Kidney capillary endothelial cell (primary cell): ENCODE results near the gene SLC6A1.

Experiments used
- DNase-seq: peaks from one replicate; pipeline ENCODE4 v3.0.0-alpha.2; 2018; ENCODE audit warnings: low spot score

Gene SLC6A1

DNA sequence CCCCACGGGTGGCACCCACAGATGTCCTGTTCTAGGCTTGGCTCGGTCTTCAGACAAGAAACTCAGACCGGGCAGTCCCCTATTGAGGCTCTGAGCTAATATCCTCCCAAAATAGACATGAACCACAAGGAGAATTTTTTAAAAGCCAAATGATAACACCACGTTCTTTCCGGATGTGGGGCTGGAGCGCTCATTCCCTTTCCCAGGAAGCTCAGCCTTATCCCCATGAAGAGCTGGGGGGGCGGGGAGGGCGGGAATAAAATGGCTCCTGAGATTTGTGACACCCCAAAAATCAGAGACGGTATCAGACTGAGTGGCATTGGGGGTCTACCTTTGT is 1.1 kb downstream of the SLC6A1 start:
- no peak for DNase-seq

DNA sequence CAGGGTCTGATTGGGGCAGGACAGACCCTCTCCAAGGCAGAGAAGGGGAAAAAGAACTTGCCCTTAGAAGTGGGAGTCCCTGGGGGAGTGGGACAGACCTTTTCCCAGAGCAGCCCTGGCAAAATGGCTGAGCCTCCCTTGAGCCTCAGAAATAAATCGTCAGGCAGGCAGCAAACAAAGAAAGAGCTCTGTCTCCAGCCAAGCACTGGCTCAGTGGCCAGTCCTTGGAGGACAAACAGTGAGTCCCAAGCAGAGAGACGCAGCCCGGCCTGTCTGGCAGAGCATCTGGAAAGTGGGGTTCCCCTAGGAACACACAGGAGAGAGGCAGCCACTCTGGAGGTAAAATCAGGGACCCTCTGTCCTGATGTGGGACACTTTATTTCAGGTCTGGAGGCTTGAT is 1.8 kb downstream of the SLC6A1 start:
- no peak for DNase-seq

DNA sequence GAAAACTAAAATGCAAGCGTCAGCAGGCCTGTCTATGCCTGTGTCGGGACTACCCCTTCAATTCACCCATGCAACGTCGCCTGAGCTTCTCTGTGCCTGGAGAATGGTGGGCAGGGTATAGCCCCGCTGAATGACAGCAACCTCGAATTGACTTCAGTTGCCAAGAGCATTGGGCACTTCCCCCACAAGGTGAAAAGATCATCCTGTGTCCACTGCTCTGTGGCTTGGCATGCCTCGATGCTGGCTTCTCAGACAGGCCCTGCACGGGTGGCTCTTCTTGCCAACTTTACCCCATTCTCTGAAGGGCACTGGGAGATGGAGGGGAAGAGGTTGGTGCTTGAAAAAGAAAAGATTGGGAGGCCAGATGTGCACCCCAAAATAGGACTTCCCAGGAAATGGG is 3.3 kb downstream of the SLC6A1 start:
- no peak for DNase-seq

DNA sequence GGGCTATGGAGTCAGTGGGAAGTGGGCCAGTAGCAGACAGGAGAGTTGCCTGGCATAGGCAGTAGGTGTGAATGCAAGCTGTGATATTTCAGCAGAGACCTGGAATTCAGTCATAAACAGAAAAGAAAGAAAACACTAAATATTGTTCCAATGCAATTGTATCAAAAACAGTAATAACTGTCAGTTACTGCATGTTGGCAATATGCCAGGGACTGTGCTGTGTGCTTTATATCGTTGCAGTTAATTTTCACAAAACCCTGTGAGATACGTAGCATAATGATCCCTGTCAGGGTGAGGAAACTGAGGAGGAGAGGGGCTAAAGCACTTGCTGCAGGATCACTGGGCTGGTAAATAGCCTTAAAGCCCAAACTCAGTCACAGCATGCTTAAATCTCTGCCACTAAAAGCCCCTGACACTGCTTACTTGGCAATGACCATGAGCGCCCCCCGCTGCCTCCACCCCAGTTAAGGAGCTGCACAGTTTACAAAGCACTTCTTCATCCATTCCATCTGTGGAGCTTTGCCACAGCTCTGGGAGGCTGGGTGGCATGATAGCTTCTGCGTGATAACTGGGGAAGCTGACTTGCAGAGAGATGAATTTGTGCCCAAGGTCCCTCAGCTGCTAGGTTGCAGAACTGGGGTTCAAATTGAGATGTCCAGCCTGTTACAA is 3.9 kb downstream of the SLC6A1 start:
- DNase-seq = no peak

DNA sequence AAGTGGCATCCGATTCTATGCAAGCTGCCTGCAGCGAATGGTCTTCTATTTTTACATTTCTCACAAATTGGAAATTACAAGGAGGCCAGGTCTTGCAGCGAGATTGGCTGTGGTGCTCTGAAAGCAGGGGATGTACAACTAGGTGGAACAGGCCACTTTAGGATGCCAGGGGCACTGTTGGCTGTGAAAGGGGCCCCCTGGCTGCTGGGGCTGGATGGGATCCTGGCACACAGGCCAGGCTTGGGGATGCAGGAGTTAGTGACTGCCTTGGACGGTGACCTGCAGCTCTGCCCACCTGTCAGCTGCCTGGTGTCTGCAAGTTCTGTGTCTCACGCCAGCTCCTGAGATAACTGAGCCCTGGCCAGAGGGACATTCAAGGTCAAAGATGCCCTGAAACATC is 4.6 kb downstream of the SLC6A1 start:
- DNase-seq = no peak

DNA sequence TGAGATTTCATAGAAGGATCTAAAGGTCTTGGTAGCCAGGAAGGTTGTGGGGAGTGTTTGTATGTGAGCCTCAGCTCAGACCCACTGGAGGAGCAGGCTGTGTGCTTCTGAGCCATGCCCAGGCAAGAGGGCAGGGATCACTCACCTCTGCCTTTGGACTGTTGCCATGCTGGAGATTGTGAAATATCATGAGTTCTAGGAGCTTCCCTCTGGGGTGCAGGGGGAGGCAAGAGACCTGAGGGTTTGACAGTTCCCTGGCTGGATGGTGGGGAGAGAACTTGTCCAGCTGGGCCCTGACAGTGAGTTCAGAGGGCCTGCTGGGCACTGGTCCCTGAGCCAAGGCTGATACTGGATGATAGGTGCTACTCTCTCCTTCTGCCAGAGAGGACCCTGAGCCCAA is 6.0 kb downstream of the SLC6A1 start:
- no peak for DNase-seq

DNA sequence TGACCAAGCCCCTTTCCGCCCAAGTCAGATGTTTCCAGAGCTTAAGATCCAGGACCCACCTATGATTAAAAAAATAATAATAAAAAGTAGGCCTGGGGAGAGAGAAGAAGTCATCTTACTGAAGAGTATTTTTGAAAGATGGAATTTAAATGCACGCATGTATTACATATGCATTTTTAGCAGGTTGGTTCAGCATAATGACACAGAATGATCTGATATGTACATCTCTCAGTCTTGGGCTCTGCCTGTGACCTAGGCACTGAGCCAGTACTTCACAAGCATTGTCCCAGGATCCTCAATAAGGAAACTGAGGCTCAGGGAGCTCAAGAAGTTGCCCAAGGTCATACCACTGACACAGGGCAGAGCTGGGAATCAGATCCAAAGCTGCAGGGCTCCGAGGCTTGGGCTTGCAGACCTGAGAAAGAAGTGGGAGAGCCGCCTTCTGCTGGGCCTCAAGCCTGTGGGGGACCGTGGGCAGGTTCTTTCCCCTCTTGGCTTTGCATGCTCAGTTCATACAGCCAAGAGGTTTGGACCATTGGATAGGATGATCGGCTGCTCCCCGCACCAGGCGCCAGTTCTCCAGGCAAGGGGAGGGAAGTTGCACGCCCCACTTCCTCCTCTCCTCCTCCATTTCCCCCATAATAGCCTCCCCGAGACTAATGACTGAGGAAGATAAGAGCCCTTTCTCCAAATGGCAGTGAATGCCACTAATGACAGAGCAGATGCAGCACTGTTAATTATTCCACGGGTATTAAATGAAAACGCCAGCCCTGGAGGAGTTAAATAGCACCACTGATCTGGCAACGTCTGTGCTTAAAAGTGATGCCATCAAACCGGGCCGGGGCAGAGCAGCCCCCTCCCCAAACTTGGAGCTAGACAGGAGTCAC is 6.9 kb downstream of the SLC6A1 start:
- no peak for DNase-seq

DNA sequence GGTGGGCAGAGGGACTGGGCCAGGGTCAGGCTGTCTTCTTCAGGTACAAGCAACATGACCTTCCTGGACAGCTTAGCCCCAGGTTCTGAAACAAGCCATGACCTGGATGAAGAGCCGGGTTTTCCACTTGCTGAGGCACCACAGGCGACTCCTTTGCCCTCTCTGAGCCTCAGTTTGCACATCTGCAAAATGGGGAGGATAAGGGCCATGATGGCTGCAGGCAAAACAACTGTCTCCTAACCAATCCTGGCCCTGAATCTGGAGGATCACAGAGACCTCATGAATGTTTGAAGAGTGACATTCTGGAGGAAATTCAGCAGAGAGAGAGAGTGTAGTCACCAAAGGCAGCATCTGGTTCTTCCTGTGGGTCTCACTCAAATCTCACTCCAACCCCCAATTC is 8.0 kb downstream of the SLC6A1 start:
- DNase-seq = no peak

DNA sequence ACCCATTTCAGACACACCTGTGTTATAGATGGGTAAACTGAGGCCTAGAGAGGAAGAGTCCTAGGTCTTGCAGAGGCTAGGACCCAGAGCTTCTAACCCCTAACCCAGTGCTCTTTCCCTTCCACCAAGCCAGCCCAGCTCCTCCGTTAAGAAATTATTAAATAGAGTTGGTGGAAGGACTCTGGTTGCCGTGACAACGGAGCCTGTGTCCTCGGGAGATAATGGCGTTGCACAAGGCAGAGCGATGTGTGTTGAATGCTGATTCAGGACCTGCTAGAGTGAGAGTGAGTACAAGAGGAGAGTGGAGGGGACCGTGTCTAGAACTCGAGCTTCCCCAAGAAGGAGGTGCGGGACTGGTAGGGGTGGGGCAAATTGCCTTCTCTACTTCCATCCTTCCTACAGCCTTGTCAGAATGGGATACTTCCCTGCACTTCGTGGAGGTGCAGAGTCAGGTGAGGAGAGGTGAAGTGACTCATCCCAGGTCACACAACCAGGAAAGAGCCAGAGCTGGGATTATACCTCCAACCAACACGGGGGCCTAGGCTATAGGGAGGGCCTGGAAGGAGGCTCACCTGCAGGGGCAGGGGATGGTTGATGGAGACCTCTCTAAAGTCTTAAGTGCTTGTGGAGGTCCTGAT is 8.6 kb downstream of the SLC6A1 start:
- no peak for DNase-seq

DNA sequence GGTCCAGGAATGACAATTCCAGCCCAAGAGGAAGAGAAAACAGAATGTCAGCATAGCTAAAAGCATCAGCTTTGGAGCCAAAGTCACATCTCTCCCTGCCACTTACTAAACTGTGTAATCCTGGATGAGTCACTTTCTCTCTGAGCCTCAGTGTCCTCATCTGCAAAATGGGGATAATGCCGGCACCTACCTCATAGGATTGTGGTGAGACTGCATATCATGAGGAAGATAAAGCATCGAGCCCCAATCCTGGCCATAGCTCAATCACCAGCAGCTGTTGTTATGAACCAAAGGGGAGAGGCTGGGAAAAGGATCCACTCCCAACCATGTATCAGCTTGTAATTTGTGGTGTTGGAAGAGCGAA is 9.1 kb downstream of the SLC6A1 start:
- no peak for DNase-seq

DNA sequence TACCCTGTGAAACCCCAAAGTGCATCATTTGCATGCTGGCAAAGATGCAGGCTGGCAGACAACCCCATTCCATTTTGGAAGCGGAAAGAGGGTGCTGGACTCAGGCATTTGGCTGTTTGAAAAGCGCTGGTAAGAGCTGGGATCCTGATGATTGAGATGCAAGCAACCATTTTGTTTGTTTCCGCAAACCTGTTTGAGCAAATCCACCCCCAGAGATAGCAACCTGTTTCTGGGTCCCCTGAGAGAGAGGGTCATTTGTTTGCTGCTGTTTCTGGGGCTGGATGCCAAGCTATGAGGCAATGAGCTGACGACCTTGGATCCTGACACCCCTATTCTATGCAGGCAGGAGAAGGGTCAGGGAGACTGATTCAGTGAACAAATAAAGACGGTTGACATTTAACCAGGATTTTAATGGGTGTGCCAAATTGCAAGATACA is 9.8 kb downstream of the SLC6A1 start:
- no peak for DNase-seq

DNA sequence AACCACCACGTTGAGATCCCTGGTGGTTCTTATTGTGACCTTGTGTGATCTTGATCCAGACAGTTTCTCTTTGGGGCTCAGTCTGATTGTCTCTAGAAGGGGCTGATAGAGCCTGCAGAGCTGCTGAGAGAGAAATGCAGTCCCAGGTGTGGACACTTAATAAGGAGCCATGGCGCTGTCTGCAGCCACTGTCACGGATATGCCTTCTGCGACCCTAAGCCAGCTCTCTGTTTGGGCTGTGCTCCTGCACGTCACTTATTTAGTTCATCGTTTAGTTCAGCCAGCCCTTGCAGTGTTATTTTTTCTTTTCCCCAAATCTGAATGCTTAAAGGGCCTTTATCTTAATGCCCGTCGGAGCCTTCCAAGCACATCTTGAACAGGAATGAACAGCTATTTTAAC is 12.0 kb downstream of the SLC6A1 start:
- DNase-seq = no peak

DNA sequence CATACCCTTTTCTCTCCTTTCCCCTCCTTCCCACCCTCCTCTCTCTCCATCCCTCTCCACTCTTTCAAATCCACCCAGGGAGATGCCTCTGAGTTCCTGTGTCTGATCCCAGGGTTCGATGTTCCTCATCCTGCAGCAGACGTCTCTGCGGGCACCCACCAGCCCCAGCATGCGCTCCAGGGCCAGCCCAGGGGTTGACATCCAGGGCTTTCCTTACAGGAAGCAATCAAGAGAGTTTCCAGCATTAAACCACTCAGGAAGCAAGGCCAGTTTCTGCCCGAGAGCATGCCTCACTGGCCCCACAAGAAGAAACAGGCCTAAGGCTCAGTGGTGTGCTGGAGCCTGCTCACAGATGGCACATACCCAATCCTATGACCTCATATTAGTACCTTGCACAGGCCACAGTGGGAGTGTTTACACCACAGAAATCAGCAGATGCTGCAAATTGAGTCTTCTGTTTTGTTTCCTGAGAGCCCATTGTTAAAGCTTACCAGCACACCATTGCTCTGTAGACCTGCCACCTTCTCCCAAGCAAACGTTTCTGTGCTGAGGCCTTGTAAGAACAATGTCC is 13.2 kb downstream of the SLC6A1 start:
- no peak for DNase-seq

DNA sequence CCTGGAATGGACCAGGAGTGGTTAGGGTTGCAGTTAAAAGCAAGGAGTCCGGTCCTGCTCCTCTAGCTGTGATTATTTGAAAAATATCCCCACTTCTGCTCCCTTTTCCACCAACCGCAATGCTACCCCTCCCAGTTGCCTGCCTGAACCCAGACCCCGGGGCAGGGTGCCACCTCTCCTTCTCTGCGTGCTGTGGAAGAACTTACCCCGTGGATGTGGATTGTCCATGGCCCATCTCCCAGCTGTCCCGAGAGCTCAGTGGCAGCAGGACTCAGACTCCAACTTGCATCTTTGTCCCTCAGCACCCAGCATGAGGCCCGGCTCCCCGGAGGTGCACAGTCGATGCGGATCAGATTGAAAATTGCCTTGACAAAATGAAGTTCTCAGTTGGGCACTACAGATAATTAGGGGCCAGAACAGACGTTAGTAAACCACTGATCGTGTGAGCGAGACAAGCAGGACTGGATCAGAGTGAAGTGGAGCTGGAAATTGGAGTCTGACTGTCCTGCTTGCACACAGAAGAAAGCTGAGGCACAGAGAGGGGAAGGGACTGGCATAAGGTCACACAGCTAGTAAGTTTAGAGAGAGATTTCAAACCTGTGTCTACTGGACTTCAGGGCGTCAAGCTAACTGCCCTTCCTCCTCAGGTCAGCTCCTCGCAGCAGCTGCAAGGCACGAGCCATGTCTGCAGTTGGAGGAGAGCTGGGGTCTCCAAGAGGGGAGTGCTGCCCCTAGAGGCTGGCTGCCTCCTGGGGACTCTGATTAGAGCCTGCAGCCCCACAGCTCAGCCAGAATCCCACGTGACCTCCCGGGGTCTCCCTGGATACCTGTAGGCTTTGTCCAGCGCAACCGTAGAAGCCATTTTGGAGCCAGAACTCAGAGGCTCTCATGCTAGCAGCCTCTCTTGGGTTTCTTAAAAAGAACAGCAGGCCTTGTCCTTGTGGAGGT is 14.7 kb downstream of the SLC6A1 start:
- DNase-seq = no peak

DNA sequence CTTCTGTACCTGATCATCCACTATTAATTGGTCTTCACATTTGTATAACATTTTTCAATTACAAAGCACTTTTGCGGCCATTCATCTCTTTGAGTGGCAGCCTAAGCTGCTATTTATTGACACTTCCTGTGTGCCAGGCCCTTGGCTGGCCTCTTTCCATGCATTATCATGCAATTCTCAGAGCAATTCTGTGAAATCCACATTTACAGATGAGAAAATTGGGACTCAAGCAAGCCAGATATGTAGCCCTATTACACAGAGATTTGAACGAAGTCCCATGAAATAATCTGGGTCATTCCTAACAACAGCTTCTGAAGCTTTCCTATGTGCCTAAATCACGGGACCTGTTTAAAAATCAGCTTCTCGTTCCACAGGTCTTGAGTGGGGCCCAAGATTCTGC is 17.4 kb downstream of the SLC6A1 start:
- DNase-seq = no peak

DNA sequence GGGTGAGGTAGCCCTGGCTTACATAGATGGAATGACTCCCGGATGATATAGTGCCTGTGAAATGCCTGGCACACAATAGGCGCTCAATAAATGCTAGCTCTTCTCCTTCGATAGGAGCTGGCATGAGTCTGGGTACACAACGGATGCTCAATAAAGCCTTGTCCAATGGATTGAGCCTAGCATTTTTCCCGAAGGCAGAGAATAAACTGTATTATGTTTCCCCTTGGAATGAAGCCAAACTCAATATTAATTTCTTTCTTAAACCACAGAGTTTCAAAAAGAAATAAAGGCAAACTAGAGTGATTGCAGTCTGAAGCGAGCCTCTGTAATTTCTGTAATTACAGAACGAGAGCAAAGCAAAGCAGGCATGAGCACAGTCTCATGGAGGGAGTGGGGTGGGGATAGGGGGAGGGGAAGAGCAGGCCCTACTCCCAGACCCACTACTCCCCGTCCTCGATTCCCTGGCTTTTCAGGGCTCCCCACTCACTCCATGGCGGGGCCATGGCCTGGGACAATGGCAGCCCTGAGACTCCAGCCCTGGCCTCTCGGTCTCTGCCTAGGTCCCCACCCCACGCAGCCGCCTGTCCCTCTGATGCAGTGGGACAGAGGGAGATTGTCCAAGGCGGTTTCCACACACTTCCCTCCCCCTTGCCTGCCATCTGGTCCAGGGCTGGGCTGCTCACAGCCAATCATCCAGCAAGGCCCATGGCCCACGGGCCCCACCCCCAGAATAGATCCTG is 18.0 kb downstream of the SLC6A1 start:
- DNase-seq = no peak

DNA sequence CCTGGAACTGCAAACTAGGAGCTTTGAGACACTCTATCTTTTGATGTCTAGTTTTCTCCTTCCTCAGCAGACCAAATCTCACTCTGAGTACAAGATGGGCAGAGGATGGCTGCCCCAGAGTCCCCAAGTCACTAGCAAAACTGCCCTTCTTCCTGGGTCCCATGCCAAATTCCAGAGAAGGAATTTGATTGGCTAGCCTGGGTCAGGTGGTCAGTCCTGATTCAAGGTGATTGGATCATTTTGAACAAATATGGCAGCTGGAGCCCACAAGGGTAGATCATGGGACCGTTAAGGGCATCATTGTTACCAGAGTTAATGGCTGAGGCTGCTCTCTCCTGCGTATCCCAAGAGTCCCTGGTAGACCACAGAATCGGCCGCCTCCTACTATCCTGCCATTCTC is 21.7 kb downstream of the SLC6A1 start:
- no peak for DNase-seq

DNA sequence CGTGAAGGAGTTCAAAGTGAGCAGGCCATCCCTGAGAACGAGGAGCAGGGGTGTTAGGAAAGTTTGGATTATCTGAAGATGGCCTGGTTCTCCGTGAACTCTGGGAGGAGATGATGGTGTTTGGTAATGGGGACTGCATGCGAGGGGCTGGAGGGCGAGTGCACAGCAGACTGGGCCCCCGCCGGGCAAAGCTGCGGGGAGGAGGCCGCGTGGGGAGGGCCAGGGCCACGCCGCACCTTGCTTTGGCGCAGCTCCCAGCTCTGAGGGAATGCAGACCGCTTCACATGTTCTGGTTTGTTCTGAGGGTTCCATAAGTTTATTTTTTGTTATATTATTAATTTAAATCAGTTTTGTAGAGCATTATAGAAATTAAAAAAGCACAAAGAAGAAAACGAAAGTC is 22.2 kb downstream of the SLC6A1 start:
- no peak for DNase-seq

DNA sequence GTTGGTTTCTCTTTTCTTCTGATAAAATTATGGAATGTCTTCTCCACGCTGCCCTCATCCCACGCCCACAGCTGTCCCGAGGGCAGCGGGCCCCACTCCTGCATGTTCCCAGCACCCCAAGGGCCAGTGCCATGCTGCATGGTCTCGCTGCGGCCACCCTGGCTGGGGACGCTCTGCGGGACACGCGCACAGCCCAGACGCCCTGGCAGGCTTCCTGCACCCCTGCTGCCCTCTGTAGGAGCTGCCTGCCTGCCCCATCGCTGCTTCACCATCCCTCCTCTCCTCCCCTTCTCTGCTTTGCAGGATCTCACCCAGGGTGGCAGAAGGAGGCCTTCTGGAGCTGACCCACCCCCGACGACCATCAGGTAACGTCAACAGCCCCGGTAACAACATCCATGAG is 22.8 kb downstream of the SLC6A1 start:
- DNase-seq = no peak

DNA sequence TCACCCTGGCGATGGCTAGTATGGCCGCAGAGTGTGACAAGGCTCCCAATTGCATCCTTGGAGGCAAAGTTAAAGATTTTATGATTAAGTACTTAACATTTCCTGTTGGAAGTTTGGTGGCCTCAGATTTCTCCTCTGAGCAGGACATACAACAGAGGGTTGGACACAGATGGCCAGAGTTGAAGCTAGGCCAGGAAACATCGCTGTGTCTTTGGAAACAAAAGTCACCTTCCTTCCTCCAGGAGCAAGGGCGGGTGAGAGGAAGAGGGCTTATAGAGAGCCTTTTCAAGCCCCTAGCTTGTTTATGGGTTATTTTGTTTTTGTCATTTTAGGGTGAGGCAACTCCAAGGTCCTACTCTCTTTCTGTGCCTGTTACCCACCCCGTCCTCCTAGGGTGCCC is 24.2 kb downstream of the SLC6A1 start:
- peak; percentile 19 for DNase-seq
